Caco-2 (cell line): ENCODE measurements around the gene P4HA2. TPM values are rescaled to one million over a fixed set of nuclear protein-coding genes. Genes with fewer than 3 reads are reported as not detected.

Experiments
- BruUV-seq: library from RNA; stranded (reverse); fragments of 400-500 nt; replicated peaks from 2 replicates; lab custom pipeline; 2021; lab: Mats Ljungman, UMichigan
- CTCF ChIA-PET: fragments of 300-600 bp; sonication (Branson Sonifier 250); formaldehyde crosslinking; loops from one replicate; lab custom pipeline; 2022; ENCODE audit warnings: antibody characterized with exemption; lab: Charles Lee
- POLR2A ChIA-PET: fragments of 300-600 bp; sonication (Branson Sonifier 250); formaldehyde crosslinking; loops from one replicate; lab custom pipeline; 2022; ENCODE audit warnings: antibody characterized with exemption; lab: Charles Lee
- DNase-seq, 2 experiments: peaks; one replicate each; pipeline versions ENCODE4 v3.0.0 to v3.0.0-alpha.2; 2020 to 2022
- H3K27me3 ChIP-seq: replicated peaks from 2 replicates; pipeline ENCODE4 v1.6.0; 2011; ENCODE audit warnings: low read length; ENCODE audit not compliant: control insufficient read depth, insufficient read depth
- H3K36me3 ChIP-seq: 2 replicates; pipeline ENCODE4 v1.5.1; 2011; ENCODE audit warnings: low read length; ENCODE audit not compliant: control insufficient read depth, insufficient read depth
- H3K4me1 ChIP-seq: fragments of 250-450 bp; sonication (Bioruptor Pico); 2 replicates; pipeline ENCODE4 v1.5.1; 2020; ENCODE audit warnings: mild to moderate bottlenecking
- H3K4me3 ChIP-seq: 2 replicates; pipeline ENCODE4 v1.5.1; 2011; ENCODE audit warnings: low read depth, mild to moderate bottlenecking, control low read depth, low read length
- H3K9me3 ChIP-seq: fragments of 250-450 bp; sonication (Bioruptor Pico); 2 replicates; pipeline ENCODE4 v1.5.1; 2020; ENCODE audit warnings: mild to moderate bottlenecking, moderate library complexity
- H3K27ac Mint-ChIP-seq: one replicate; pipeline ENCODE4 v1.8.0; 2022; ENCODE audit warnings: mixed read lengths; ENCODE audit not compliant: unreplicated experiment
- H3K27me3 Mint-ChIP-seq: one replicate; pipeline ENCODE4 v1.8.0; 2022; ENCODE audit warnings: mixed read lengths; ENCODE audit not compliant: insufficient read depth, unreplicated experiment
- H3K36me3 Mint-ChIP-seq: one replicate; pipeline ENCODE4 v1.8.0; 2022; ENCODE audit warnings: mild to moderate bottlenecking, mixed read lengths; ENCODE audit not compliant: insufficient read depth, unreplicated experiment
- H3K4me1 Mint-ChIP-seq: one replicate; pipeline ENCODE4 v1.8.0; 2022; ENCODE audit warnings: low read depth, mixed read lengths; ENCODE audit not compliant: unreplicated experiment
- H3K4me3 Mint-ChIP-seq: one replicate; pipeline ENCODE4 v1.8.0; 2022; ENCODE audit warnings: mild to moderate bottlenecking, moderate library complexity, mixed read lengths; ENCODE audit not compliant: unreplicated experiment
- H3K9me3 Mint-ChIP-seq: one replicate; pipeline ENCODE4 v1.8.0; 2022; ENCODE audit warnings: mixed read lengths; ENCODE audit not compliant: unreplicated experiment
- CTCF ChIP-seq, 2 experiments: fragments of 200-600 bp in 1 of 2; IDR thresholded peaks; 1 replicate in 1 of 2; 2 replicates in 1 of 2; pipeline versions ENCODE4 v1.5.1 to v1.8.0; 2011 to 2022; ENCODE audit warnings: antibody characterized with exemption in 1 of 2, control low read depth in 1 of 2, inconsistent platforms in 1 of 2, low read depth in 1 of 2, low read length in 1 of 2, mild to moderate bottlenecking in 1 of 2, moderate library complexity in 1 of 2; ENCODE audit not compliant: insufficient read depth in 1 of 2, severe bottlenecking in 1 of 2, unreplicated experiment in 1 of 2
- intact Hi-C: fragments of 100-400 bp; cut with micrococcal nuclease; formaldehyde crosslinking; loops from one replicate; pipeline ENCODE4 v1.10.0; 2022; ENCODE audit not compliant: unreplicated experiment
- total RNA-seq: library from RNA; stranded (reverse); gene quantifications from 2 replicates; pipeline ENCODE4 v1.2.3, GENCODE V29; 2022

Gene P4HA2
- total RNA-seq, 1 experiment from 2014 or later, result 41.0 TPM

- BruUV-seq, result no TSS peak
- POLR2A ChIA-PET, result no interaction called here
- Mint-ChIP-seq H3K4me1 (no peaks in the 10 kb centered on the region), H3K36me3 (peaks cover 5% of the 10 kb centered on the region), H3K27ac (no peak overlapping the region), H3K27me3 (no peaks in the 10 kb centered on the region), H3K4me3 (no peak overlapping the region), H3K9me3 (no peaks in the 10 kb centered on the region)
- peak in 1 of 2 experiments; percentile 22 for DNase-seq
- no peak overlapping the region for H3K4me3 ChIP-seq
- CTCF ChIA-PET, result no interaction called here
- TF ChIP-seq CTCF (IDR thresholded peaks at IDR 0.05; ENCODE audit: insufficient read depth in 1 of 2, low read depth in 1 of 2, low read length in 1 of 2, severe bottlenecking in 1 of 2, unreplicated experiment in 1 of 2), result no peak
- intact Hi-C loops, result no loop called here
- H3K9me3 ChIP-seq, result no peaks in the 10 kb centered on the region
- no peaks in the 10 kb centered on the region for H3K27me3 ChIP-seq
- peaks cover 1% of the 10 kb centered on the region; the same call in 1 of the 2 replicates for H3K36me3 ChIP-seq
- H3K4me1 ChIP-seq, result no peaks in the 10 kb centered on the region
Measured at GRCh38 chr5:132209901-132210545, 17.6 kb downstream of the P4HA2 start.

GRCh38 chr5:132209131-132209530 is 18.5 kb downstream of the P4HA2 start:
- no peaks in the 10 kb centered on the region for H3K9me3 ChIP-seq
- H3K27me3 ChIP-seq, result no peaks in the 10 kb centered on the region
- H3K4me1 ChIP-seq, result no peaks in the 10 kb centered on the region
- intact Hi-C loops, result no loop called here
- no peak overlapping the region for H3K4me3 ChIP-seq
- Mint-ChIP-seq H3K36me3 (peaks cover 5% of the 10 kb centered on the region), H3K4me1 (no peaks in the 10 kb centered on the region), H3K4me3 (no peak overlapping the region), H3K27me3 (no peaks in the 10 kb centered on the region), H3K27ac (no peak overlapping the region), H3K9me3 (no peaks in the 10 kb centered on the region)
- no TSS peak for BruUV-seq
- DNase-seq, result peak in 1 of 2 experiments; percentile 8
- peaks cover 1% of the 10 kb centered on the region; the same call in 1 of the 2 replicates for H3K36me3 ChIP-seq
- CTCF ChIA-PET, result interaction anchor here (0.8 to 1.1 kb wide), 2 partner anchors 18 to 29 kb away, joined by 3 to 4 read pairs; partner anchors contain the start of gene P4HA2
- POLR2A ChIA-PET, result no interaction called here
- no peak for TF ChIP-seq CTCF (IDR thresholded peaks at IDR 0.05; ENCODE audit: insufficient read depth in 1 of 2, low read depth in 1 of 2, low read length in 1 of 2, severe bottlenecking in 1 of 2, unreplicated experiment in 1 of 2)

GRCh38 chr5:132207778-132208177 is 19.9 kb downstream of the P4HA2 start:
- Histone ChIP-seq H3K9me3 (no peaks in the 10 kb centered on the region), H3K36me3 (peaks cover under 1% of the 10 kb centered on the region; the same call in 1 of the 2 replicates), H3K4me3 (no peak overlapping the region), H3K4me1 (no peaks in the 10 kb centered on the region), H3K27me3 (no peaks in the 10 kb centered on the region)
- Mint-ChIP-seq H3K27ac (no peak overlapping the region), H3K4me1 (no peaks in the 10 kb centered on the region), H3K4me3 (no peak overlapping the region), H3K9me3 (no peaks in the 10 kb centered on the region), H3K36me3 (peaks cover 5% of the 10 kb centered on the region), H3K27me3 (no peaks in the 10 kb centered on the region)
- intact Hi-C loops, result no loop called here
- DNase-seq, result peak in 1 of 2 experiments; percentile 22
- POLR2A ChIA-PET, result no interaction called here
- BruUV-seq, result no TSS peak
- CTCF ChIA-PET, result no interaction called here
- no peak for TF ChIP-seq CTCF (IDR thresholded peaks at IDR 0.05; ENCODE audit: insufficient read depth in 1 of 2, low read depth in 1 of 2, low read length in 1 of 2, severe bottlenecking in 1 of 2, unreplicated experiment in 1 of 2)
